Nephron progenitor cell (in vitro differentiated cells): ENCODE results near the gene IZUMO4.
A peak's percentile ranks its signal among the peaks of the same experiment; 100 is the strongest.

Experiments used
- DNase-seq: peaks from one replicate; pipeline ENCODE4 v3.0.0; 2021
- H3K27ac Mint-ChIP-seq: 2 replicates; pipeline ENCODE4 v1.8.0; 2021; ENCODE audit warnings: mild to moderate bottlenecking, moderate library complexity, mixed read lengths
- H3K27me3 Mint-ChIP-seq: 2 replicates; pipeline ENCODE4 v1.8.0; 2021; ENCODE audit warnings: mild to moderate bottlenecking, low read depth, mixed read lengths; ENCODE audit not compliant: poor library complexity
- H3K36me3 Mint-ChIP-seq: 2 replicates; pipeline ENCODE4 v1.8.0; 2021; ENCODE audit warnings: low read depth, mixed read lengths
- H3K4me1 Mint-ChIP-seq: 2 replicates; pipeline ENCODE4 v1.8.0; 2021; ENCODE audit warnings: mixed read lengths
- H3K4me3 Mint-ChIP-seq: 2 replicates; pipeline ENCODE4 v1.8.0; 2021; ENCODE audit warnings: mild to moderate bottlenecking, moderate library complexity, mixed read lengths
- H3K9me3 Mint-ChIP-seq: 2 replicates; pipeline ENCODE4 v1.8.0; 2021; ENCODE audit warnings: mild to moderate bottlenecking, moderate library complexity, mixed read lengths
- CTCF ChIP-seq: fragments of 200-600 bp; sonication (generic); IDR thresholded peaks from 2 replicates; pipeline ENCODE4 v1.5.0; 2021; ENCODE audit warnings: antibody characterized with exemption

IZUMO4 gene

GRCh38 chr19:2072757-2073551 is 23.8 kb upstream of the IZUMO4 start:
- TF ChIP-seq CTCF, result no peak
- Mint-ChIP-seq H3K4me1 (peaks cover 5% of the 10 kb centered on the region), H3K36me3 (peaks cover 53% of the 10 kb centered on the region), H3K27me3 (no peaks in the 10 kb centered on the region), H3K27ac (peak overlapping the region; percentile 82), H3K9me3 (no peaks in the 10 kb centered on the region), H3K4me3 (no peak overlapping the region)
- DNase-seq, result no peak

DNA sequence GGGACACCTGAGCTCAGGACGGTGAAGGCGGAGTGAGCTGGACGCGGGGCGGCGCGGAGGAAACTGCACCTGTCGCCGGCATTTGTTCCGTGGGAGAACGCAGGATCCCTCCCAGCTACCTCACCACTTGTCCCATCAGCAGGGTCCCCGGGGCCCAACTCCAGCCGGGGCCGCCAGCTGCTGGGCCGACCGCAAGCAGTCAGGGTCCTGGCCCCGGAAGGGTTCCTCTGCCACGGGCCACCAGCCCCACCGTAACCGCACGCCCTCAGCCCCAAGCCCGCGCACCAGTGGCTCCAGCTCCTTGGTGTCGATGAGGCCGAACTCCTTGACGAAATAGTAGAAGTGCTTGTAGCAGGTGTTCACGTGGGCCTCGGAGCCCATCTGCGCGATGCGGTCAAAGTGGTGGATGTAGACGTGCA is 20.2 kb upstream of the IZUMO4 start:
- DNase-seq, result no peak
- no peaks in the 10 kb centered on the region for H3K4me1 Mint-ChIP-seq
- no peaks in the 10 kb centered on the region for H3K9me3 Mint-ChIP-seq
- peaks cover 58% of the 10 kb centered on the region for H3K36me3 Mint-ChIP-seq
- no peak overlapping the region for H3K27ac Mint-ChIP-seq
- no peak overlapping the region for H3K4me3 Mint-ChIP-seq
- TF ChIP-seq CTCF, result no peak
- H3K27me3 Mint-ChIP-seq, result no peaks in the 10 kb centered on the region

DNA sequence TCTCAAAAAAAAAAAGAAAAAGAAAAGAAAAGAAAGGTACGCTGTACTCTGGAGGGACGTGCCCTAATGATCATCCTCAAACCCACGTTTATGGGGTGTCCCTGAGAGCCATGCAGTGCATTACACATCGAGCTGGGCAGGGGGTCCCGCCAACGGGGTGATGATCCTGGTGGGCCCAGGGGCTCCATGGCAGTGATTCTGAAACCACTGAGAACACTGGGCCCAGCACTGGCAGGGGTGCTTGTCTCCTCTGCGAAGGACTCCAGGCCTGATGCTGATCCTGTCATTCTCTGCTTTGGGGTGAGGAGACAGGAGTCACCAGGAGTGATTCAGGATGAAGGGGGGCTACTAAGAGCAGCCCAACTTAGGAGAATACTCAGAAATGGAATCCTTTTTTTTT is 19.3 kb upstream of the IZUMO4 start:
- no peak for DNase-seq
- Mint-ChIP-seq H3K9me3 (no peaks in the 10 kb centered on the region), H3K27me3 (no peaks in the 10 kb centered on the region), H3K36me3 (peaks cover 52% of the 10 kb centered on the region), H3K27ac (no peak overlapping the region), H3K4me1 (no peaks in the 10 kb centered on the region), H3K4me3 (no peak overlapping the region)
- no peak for TF ChIP-seq CTCF

DNA sequence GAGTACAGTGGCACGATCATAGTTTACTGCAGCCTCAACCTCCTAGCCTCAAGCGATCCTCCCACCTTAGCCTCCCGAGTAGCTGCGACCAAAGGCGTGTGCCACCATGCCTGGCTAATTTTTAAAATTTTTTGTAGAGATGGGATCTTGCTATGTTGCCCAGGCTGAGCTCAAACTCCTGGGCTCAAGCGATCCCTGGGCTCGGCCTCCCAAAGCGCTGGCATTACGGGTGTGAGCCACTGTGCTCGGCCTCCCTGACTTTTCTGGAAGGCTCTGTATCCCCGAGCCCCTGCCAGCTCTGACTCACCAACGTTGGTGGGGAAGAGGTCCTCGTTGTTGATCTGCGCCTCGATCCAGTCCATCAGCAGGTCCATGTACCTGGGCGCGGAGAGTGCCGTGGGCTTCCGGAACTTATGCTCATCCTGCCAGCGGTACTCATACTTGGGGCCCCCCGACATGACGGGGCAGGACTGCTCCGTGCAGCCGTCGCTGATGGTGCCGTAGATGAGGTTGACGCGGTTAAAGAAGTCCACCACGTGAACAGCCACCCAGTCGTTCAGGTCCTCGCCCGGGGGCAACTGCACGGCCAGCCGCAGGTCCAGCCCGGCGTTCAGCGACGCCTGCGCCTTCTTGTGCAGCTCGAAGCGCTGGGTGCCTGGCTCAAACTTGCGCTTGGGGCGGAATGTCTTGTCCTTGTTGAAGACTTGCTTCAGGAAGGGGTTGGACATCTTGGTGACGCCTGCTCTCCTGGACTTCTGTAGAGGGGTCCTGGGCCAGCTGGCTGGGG is 18.7 kb upstream of the IZUMO4 start:
- Mint-ChIP-seq H3K36me3 (peaks cover 45% of the 10 kb centered on the region), H3K4me1 (no peaks in the 10 kb centered on the region), H3K4me3 (no peak overlapping the region), H3K27ac (no peak overlapping the region), H3K9me3 (no peaks in the 10 kb centered on the region), H3K27me3 (no peaks in the 10 kb centered on the region)
- no peak for TF ChIP-seq CTCF
- DNase-seq, result no peak

- no peaks in the 10 kb centered on the region for H3K27me3 Mint-ChIP-seq
- TF ChIP-seq CTCF, result no peak
- peak overlapping the region; percentile 68 for H3K27ac Mint-ChIP-seq
- no peak overlapping the region for H3K4me3 Mint-ChIP-seq
- no peaks in the 10 kb centered on the region for H3K9me3 Mint-ChIP-seq
- no peaks in the 10 kb centered on the region for H3K4me1 Mint-ChIP-seq
- DNase-seq, result no peak
- peaks cover 39% of the 10 kb centered on the region for H3K36me3 Mint-ChIP-seq
These were observed 17.4 kb upstream of the IZUMO4 start for GRCh38 chr19:2079076-2079864.
